GM12878 (cell line): ENCODE measurements around the gene HSD17B2. TPM values are rescaled to one million over a fixed set of nuclear protein-coding genes. Genes with fewer than 3 reads are reported as not detected.

Source experiments
- ATAC-seq: fragments of 200-7000 bp; cut with Tn5 transposase; 3 replicates; pipeline ENCODE4 v1.9.1; 2020; ENCODE audit warnings: mild to moderate bottlenecking, moderate library complexity
- BruUV-seq: library from RNA; stranded (reverse); fragments of 400-500 nt; replicated peaks from 2 replicates; lab custom pipeline; 2021; lab: Mats Ljungman, UMichigan
- CTCF ChIA-PET: fragments of 300-600 bp; sonication (Branson Sonifier 250); formaldehyde crosslinking; extraction: SDS; loops from one replicate; lab custom pipeline; 2021; ENCODE audit warnings: inconsistent platforms; lab: Yijun Ruan, JAX
- POLR2A ChIA-PET: fragments of 350-600 bp; formaldehyde crosslinking; extraction: SDS; loops from one replicate; lab custom pipeline; 2021; ENCODE audit warnings: inconsistent platforms; lab: Charles Lee
- RAD21 ChIA-PET: fragments of 300-600 bp; sonication (Branson Sonifier 250); formaldehyde crosslinking; loops from one replicate; lab custom pipeline; 2023; ENCODE audit warnings: antibody characterized with exemption; ENCODE audit not compliant: unreplicated experiment; lab: Charles Lee
- SMC1A ChIA-PET: fragments of 300-600 bp; sonication (Branson Sonifier 250); formaldehyde crosslinking; loops from one replicate; lab custom pipeline; 2023; ENCODE audit not compliant: unreplicated experiment, uncharacterized antibody; lab: Charles Lee
- DNase-seq: peaks from one replicate; pipeline ENCODE4 v3.0.0-alpha.2; 2011; ENCODE audit warnings: low read depth, low spot score
- FAIRE-seq: peaks from 3 replicates; lab custom pipeline; 2011; peaks lifted over from hg19 to GRCh38; lab: Jason Lieb, UNC
- H2AFZ ChIP-seq: 2 replicates; pipeline ENCODE4 v1.6.0; 2011; ENCODE audit warnings: low read depth, low read length, control low read depth; ENCODE audit not compliant: control insufficient read depth
- H3K27ac ChIP-seq: 2 replicates; pipeline ENCODE4 v1.5.1; 2011; ENCODE audit warnings: control low read depth; ENCODE audit not compliant: control insufficient read depth, insufficient read depth
- H3K27me3 ChIP-seq, 2 experiments: replicated peaks in 1 of 2; 2 replicates each; pipeline versions ENCODE4 v1.6.0 to v1.6.1; 2011; ENCODE audit warnings: low read length in 1 of 2; ENCODE audit not compliant: control insufficient read depth in 2 of 2, insufficient read depth in 2 of 2
- H3K36me3 ChIP-seq, 2 experiments: 2 replicates each; pipeline ENCODE4 v1.5.1; 2011; ENCODE audit warnings: low read length in 1 of 2; ENCODE audit not compliant: control insufficient read depth in 2 of 2, insufficient read depth in 2 of 2
- H3K4me1 ChIP-seq: 2 replicates; pipeline ENCODE4 v1.6.1; 2011; ENCODE audit warnings: mild to moderate bottlenecking, low read length, moderate library complexity, mixed read lengths; ENCODE audit not compliant: control insufficient read depth, insufficient read depth
- H3K4me2 ChIP-seq: 2 replicates; pipeline ENCODE4 v1.6.0; 2011; ENCODE audit warnings: control low read depth; ENCODE audit not compliant: control insufficient read depth, insufficient read depth
- H3K4me3 ChIP-seq: fragments of 200-600 bp; sonication (generic); 2 replicates; pipeline ENCODE4 v1.5.1; 2016
- H3K79me2 ChIP-seq: 2 replicates; pipeline ENCODE4 v1.6.0; 2011; ENCODE audit warnings: low read length; ENCODE audit not compliant: control insufficient read depth, insufficient read depth
- H3K9ac ChIP-seq: 2 replicates; pipeline ENCODE4 v1.8.0; 2011; ENCODE audit warnings: low read length, control low read depth, mixed read lengths; ENCODE audit not compliant: control insufficient read depth, insufficient read depth
- H3K9me3 ChIP-seq: replicated peaks from 3 replicates; pipeline ENCODE4 v1.5.1; 2011; ENCODE audit warnings: mild to moderate bottlenecking, low read length; ENCODE audit not compliant: control insufficient read depth, insufficient read depth
- H4K20me1 ChIP-seq: 2 replicates; pipeline ENCODE4 v1.6.0; 2011; ENCODE audit not compliant: control insufficient read depth, insufficient read depth
- ATF7 ChIP-seq: fragments of 450-650 bp; IDR thresholded peaks from 2 replicates; pipeline ENCODE4 v1.6.1; 2016; ENCODE audit warnings: low read depth, mild to moderate bottlenecking
- CEBPZ ChIP-seq: fragments of 150-350 bp; IDR thresholded peaks from 2 replicates; pipeline ENCODE4 v1.6.1; 2016; ENCODE audit warnings: low read depth, low read length
- CHD2 ChIP-seq: IDR thresholded peaks from 2 replicates; pipeline ENCODE4 v1.6.1; 2011; ENCODE audit warnings: low read depth, low read length, improper control_type of control experiment, borderline replicate concordance
- FOXK2 ChIP-seq: fragments of 450-650 bp; IDR thresholded peaks from 2 replicates; pipeline ENCODE4 v1.6.1; 2017; ENCODE audit warnings: mild to moderate bottlenecking, moderate library complexity
- MYC ChIP-seq: IDR thresholded peaks from 2 replicates; pipeline ENCODE4 v1.6.1; 2011; ENCODE audit warnings: mild to moderate bottlenecking, low read length, moderate library complexity, inconsistent platforms; ENCODE audit not compliant: insufficient read depth, insufficient replicate concordance, insufficient read length, severe bottlenecking
- PAX8 ChIP-seq: fragments of 450-650 bp; IDR thresholded peaks from 2 replicates; pipeline ENCODE4 v1.6.1; 2017; ENCODE audit warnings: mild to moderate bottlenecking, moderate library complexity
- REST ChIP-seq: IDR thresholded peaks from 2 replicates; pipeline ENCODE4 v1.6.1; 2012; ENCODE audit warnings: mild to moderate bottlenecking, low read depth, low read length
- SPI1 ChIP-seq: IDR thresholded peaks from 2 replicates; pipeline ENCODE4 v1.6.1; 2011; ENCODE audit warnings: low read depth, mild to moderate bottlenecking, low read length, moderate library complexity, borderline replicate concordance; ENCODE audit not compliant: insufficient read depth
- SREBF1 ChIP-seq: IDR thresholded peaks from 2 replicates; pipeline ENCODE4 v1.6.1; 2012; ENCODE audit warnings: mild to moderate bottlenecking, low read length
- SUPT20H ChIP-seq: IDR thresholded peaks from 2 replicates; pipeline ENCODE4 v1.6.1; 2011; ENCODE audit warnings: low read depth, mild to moderate bottlenecking, low read length, moderate library complexity, borderline replicate concordance; ENCODE audit not compliant: control insufficient read depth
- TBL1XR1 ChIP-seq: IDR thresholded peaks from 2 replicates; pipeline ENCODE4 v1.6.1; 2012; ENCODE audit warnings: low read depth, low read length, improper control_type of control experiment
- WRNIP1 ChIP-seq: IDR thresholded peaks from 2 replicates; pipeline ENCODE4 v1.6.1; 2011; ENCODE audit warnings: low read depth, low read length, improper control_type of control experiment, borderline replicate concordance
- ZNF24 ChIP-seq: fragments of 450-650 bp; IDR thresholded peaks from 2 replicates; pipeline ENCODE4 v1.6.1; 2017; ENCODE audit warnings: antibody characterized with exemption, mild to moderate bottlenecking
- ZNF384 ChIP-seq: IDR thresholded peaks from 2 replicates; pipeline ENCODE4 v1.6.1; 2012; ENCODE audit warnings: low read depth, mild to moderate bottlenecking, low read length, improper control_type of control experiment, borderline replicate concordance
- WGBS: methylation state at CpG from one replicate; pipeline ENCODE4 v1.1.6; 2016; ENCODE audit warnings: low lambda C conversion rate; ENCODE audit not compliant: insufficient replicate concordance, insufficient coverage; ENCODE audit errors: missing lambda C conversion rate; 5-methylcytosine and 5-hydroxymethylcytosine counted together
- in situ Hi-C: fragments of 300-500 bp; cut with MboI; formaldehyde crosslinking; loops from 9 replicates; pipeline ENCODE4 v1.14.3; 2018; ENCODE audit warnings: mixed read lengths
- intact Hi-C: fragments of 100-400 bp; cut with micrococcal nuclease; formaldehyde crosslinking; loops from one replicate; pipeline ENCODE4 v1.14.2; 2022; ENCODE audit not compliant: unreplicated experiment
- polyA plus RNA-seq, 11 experiments: library from polyadenylated mRNA; depleted of rRNA in 4 of 11; unstranded in 6 of 11; stranded (reverse) in 5 of 11; fragments of >200 nt; fragmentation: Nextera tagmentation in 4 of 11; fragmentation: Illumina TruSeq in 1 of 11; extraction: Ambion mirVana in 4 of 11; extraction: Trizol in 1 of 11; gene quantifications; 1 replicate in 1 of 11; 2 replicates in 10 of 11; pipeline versions ENCODE4 v1.2.1 to v1.2.3, GENCODE V29; 2011 to 2016; ENCODE audit warnings: inconsistent platforms in 2 of 11, missing spikeins in 2 of 11, low read depth in 1 of 11
- total RNA-seq, 4 experiments: library from RNA; depleted of rRNA in 3 of 4; stranded (reverse); fragments of >200 nt in 3 of 4; fragmentation: Illumina TruSeq in 1 of 4; extraction: Trizol in 1 of 4; gene quantifications; 2 replicates each; pipeline versions ENCODE4 v1.2.1 to v1.2.3, GENCODE V29; 2013 to 2021

Gene HSD17B2
- total and polyA plus RNA-seq, 10 of the 15 experiments (the other 5 are each of a cell fraction or from before 2014, with no cell fraction given): not detected

- Histone ChIP-seq H3K9ac (no peak overlapping the region), H3K4me1 (no peaks in the 10 kb centered on the region), H4K20me1 (no peaks in the 10 kb centered on the region), H3K27ac (no peak overlapping the region), H3K4me3 (no peak overlapping the region), H3K79me2 (no peaks in the 10 kb centered on the region), H3K4me2 (no peak overlapping the region), H3K27me3 (0 out of 4 replicates have a peak, but pooled peaks cover 0 to 2% of the 10 kb centered on the region in 2 experiments), H2AFZ (no peak overlapping the region), H3K9me3 (no peaks in the 10 kb centered on the region), H3K36me3 (no peaks in the 10 kb centered on the region)
- no peak for ATAC-seq
- SMC1A ChIA-PET: no interaction called here
- in situ Hi-C loops (no loop called here), intact Hi-C loops (no loop called here)
- BruUV-seq: no TSS peak
- 72% methylated on average over 8 of the region's 8 CpGs for WGBS
- no peak for DNase-seq
- POLR2A ChIA-PET: no interaction called here
- FAIRE-seq: no peak
- CTCF ChIA-PET: no interaction called here
- RAD21 ChIA-PET: no interaction called here
- no peak for TF ChIP-seq FOXK2
- no peak for TF ChIP-seq TBL1XR1
- no peak for TF ChIP-seq WRNIP1
- no peak for TF ChIP-seq CHD2
- no peak for TF ChIP-seq REST
- no peak for TF ChIP-seq SUPT20H
- no peak for TF ChIP-seq MYC
- no peak for TF ChIP-seq SPI1
- no peak for TF ChIP-seq ZNF24
- no peak for TF ChIP-seq ATF7
- TF ChIP-seq PAX8: no peak
- TF ChIP-seq SREBF1: no peak
- no peak for TF ChIP-seq CEBPZ
- TF ChIP-seq ZNF384: no peak
Measured at GRCh38 chr16:81987121-81987520, 47.9 kb upstream of the HSD17B2 start.
